HG03565 (cell line): Measurements from ENCODE around the gene MARCKSL1.
"Not testable (repeated sequence)": the region's sequence is repeated elsewhere in the genome, so short reads cannot be mapped to it uniquely, and the experiment has no call there.

Source experiments
- ATAC-seq: cut with Tn5 transposase; IDR thresholded peaks from one replicate; pipeline ENCODE4 v1.9.1; 2021; ENCODE audit warnings: mild to moderate bottlenecking, moderate library complexity; ENCODE audit not compliant: unreplicated experiment

MARCKSL1 gene, protein sequence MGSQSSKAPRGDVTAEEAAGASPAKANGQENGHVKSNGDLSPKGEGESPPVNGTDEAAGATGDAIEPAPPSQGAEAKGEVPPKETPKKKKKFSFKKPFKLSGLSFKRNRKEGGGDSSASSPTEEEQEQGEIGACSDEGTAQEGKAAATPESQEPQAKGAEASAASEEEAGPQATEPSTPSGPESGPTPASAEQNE

DNA sequence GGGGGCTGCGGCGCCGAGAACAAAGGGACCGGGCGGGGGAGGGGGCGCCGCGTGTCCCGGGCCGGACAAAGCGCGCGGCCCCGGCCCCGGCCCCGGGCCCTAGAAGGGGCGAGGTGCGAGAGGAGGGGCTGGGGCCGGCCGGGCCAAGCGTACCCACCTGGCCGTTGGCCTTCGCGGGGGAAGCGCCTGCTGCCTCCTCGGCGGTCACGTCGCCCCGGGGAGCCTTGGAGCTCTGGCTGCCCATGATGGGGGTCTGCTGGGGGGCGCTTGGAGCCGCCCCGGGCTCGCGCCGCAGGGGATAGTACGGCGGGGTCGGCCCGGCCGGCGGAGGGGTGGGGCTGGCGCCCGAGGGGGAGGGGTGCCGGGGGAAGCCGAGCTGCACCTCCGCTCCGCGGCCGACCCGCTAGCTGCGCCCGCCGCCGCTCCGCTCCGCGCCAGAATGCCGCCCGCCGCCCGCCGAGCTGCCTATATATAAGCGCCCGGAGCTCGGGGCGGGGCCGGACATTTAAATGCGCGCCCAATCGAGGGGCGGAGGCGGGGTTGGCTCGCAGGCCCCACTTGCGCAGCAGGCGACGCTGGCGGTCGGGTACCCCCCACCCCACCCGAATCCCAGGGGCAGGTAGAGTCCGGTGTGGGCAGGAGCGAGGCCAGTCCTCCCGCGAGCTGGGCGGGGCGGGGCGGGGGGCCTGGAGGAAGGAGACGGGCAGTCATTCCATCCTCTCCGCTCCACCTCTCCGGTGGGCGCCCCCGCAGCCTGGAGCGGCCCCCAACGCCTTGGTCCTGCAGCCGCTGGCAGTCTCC is at the start of gene MARCKSL1:
TSS of gene MARCKSL1 (minus strand) at position 444 of the 801 bp plus-strand sequence. CDS start at position 244, 200 bp downstream.
- peak; percentile 29 for ATAC-seq

DNA sequence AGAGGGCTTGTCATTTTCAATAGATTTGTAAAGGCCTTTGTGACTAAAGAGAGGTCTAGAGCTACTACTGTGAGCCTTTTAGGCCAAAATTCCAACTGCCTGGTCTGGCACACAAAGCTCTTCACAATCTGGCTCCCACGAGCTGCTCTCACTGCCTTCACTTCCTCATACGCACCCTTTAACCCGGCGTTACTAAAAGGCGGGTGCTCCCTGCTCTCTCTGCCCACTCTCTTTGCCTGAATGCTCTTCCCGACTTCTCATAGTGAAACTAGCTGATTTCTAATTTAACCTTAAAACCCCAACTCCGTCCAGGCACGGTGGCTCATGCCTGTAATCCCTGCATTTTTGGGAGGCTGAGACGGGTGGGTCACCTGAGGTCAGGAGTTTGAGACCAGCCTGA is 44.0 kb upstream of the MARCKSL1 start:
- no peak for ATAC-seq

DNA sequence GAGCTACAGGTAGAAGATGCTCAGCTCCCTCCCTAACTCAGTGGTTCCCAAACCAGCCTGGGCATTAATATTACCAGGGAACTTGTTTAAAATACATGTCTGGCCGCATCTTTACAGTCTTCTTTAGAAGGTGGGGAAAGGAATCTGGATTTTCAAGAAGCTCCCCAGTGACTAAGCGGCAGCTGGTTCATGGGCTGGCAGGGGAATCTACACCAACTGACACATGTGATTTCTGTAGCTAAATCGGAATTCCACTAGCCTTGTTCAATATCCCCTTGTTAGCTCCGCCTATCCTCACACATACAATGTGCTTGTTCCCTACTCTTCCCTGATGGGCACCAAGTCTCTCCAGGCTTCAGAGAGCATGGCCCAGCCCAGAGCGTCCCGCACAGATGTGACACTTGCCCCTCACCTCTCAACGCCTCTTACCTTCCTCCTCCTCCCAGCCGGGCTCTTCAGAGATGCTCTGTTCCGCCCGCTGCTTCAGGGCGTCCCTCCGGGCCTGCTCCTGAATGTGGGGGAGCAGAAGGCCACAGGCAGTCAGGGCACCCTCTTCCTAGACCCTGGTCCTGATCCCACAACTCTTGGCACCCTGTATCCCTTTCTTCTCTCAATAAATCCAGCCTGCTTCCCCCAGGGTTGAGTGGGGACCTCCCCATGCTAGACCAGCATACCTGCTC is 41.6 kb upstream of the MARCKSL1 start:
- ATAC-seq, result no peak

DNA sequence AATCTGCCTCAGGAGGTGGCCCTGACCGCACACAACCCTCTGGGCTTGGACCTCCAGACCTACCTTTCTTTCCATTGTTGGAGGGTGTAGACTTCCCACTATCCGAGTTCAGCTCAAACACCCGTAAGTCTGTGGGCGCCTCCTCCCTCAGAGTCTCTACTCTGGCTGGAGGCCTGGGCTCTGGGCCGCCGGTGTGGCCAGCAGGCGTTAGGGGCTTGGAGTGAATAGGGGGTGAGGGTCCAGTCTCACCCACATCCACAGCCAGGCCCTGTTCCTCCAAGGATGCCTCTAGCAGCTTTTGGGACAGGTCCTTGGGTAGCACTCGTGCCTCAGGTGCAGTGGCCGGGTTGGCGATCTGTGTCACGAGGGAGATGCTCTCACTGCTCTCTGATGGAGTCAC is 40.2 kb upstream of the MARCKSL1 start:
- no peak for ATAC-seq

DNA sequence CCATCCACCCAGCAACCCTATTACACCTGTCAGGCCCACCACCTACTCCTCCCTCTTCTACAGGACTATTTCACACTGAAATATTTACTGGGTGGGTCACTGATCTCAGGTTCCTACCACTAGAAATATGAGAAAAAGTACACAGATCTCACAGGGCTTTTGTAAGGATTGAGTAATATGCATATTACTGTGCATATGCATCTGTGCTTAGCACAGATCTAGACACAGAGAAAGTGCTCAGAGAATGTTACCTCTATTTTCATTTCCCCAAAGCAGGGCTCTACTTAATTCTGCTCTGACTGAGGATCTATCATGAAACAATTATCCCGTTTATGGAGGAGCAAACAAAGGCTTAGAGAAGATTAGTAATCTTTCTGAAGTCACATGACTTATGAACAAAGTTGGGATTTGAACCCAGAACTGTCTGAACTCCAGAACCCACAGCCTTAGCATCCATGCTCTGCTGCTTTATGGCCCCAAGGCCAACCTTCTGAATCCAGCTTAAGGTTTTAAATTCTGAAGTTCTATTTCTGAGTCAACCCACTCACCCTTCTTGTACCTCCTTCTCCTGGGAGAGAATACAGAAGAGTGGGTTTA is 38.1 kb upstream of the MARCKSL1 start:
- ATAC-seq, result no peak

DNA sequence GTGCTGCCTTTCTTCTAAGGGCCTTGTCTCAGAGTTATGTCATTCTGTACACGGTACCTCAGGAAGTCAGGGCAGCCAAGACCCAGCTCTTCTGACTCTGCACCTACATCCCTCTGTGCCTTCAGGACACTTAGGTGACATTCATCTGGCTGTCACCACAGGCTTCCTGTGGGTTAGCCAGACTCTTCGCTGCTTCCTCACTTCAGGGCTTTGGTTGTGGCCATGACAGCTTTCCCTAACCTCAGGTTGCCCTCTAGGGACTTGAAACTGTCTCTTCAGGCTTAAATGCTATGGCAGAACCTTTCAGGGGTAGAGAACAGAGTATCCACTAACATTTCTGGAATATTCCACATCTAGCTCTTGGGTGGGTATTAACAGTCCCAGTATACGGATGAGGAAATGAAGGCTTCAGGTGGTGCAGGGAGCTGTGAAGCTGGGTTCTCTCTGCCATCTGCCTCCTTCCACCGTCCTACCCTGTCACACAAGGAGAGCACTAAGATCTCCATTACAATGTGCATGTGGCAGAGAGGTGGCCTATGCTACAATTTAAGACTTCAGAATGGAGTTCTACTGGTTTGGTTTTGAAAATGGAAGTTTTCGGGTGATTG is 36.2 kb upstream of the MARCKSL1 start:
- ATAC-seq, result no peak

DNA sequence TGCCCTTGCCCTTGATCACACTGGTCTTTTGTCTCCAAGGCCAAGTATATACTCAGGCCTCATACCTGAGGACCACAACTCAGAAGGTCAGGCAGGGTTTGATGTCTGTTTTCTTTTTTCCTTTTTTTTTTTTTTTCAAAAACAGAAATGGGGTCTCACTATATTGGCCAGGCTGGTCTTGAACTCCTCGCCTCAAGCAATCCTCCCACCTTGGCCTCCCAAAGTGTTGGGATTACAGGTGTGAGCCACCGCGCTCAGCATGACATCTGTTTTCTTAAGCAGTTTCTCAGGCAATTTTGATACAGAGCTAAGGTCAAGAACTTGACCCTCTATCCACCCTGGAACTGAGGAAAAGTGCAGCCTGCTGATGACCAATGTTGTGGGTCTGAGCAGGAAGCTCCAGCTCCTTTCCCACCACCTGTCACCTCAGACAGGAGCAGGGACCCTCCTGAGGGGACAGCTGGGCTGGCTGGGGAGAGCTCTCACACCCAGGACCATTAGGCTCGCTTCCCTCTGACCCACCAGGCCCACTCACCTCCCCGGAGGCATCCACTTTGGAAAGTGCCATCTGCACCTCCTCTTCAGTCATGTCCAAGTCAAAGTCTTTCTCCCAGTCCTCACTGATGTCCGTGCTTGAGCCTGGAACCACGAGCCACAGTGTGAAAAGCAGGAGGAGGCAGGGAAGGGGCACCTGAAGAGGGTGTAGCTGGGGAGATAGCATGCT is 32.0 kb upstream of the MARCKSL1 start:
- no peak for ATAC-seq

DNA sequence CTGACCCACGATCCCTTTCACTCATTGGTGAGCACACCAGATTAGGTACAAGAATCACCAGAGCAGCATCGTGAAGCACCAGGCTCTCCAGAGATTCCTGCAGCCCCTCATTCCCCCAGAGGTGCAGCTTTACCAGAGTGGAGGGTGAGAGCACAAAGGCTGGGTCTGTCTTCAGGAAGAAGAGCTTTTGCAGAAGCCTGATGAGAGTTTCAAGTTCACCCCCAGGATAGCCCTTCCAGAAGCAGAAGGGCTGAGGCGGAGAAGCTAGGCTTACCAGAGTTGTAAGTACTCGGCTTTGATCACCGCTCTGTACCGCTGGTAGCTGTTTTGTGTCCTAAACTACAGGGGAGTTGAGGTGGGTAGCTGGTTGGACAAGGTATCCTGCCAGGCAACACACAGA is 29.4 kb upstream of the MARCKSL1 start:
- ATAC-seq, result no peak

DNA sequence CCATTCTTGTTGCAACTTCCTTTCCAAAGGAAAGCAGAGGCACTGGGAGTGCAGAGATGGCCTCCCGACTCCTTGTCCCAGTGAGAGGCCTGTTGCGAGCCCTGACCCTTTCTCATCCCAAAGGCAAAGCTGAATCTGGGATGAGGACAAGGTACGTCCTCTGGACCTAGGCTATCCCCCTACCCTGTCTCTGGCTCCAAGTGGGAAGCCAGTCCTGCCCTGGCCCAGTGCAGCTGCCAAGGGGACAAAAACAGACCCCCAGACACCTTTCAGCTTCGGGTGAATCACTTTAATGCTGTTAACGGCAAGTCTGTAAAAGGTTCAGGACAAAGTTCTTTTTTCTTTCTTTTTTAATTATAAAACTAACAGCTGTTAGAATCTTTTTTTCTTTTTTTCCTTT is 28.8 kb upstream of the MARCKSL1 start:
- ATAC-seq, result no peak

DNA sequence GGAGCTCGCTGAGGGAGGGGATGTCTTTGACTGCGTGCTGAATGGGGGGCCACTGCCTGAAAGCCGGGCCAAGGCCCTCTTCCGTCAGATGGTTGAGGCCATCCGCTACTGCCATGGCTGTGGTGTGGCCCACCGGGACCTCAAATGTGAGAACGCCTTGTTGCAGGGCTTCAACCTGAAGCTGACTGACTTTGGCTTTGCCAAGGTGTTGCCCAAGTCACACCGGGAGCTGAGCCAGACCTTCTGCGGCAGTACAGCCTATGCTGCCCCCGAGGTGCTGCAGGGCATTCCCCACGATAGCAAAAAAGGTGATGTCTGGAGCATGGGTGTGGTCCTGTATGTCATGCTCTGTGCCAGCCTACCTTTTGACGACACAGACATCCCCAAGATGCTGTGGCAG is 27.7 kb upstream of the MARCKSL1 start:
- no peak for ATAC-seq

DNA sequence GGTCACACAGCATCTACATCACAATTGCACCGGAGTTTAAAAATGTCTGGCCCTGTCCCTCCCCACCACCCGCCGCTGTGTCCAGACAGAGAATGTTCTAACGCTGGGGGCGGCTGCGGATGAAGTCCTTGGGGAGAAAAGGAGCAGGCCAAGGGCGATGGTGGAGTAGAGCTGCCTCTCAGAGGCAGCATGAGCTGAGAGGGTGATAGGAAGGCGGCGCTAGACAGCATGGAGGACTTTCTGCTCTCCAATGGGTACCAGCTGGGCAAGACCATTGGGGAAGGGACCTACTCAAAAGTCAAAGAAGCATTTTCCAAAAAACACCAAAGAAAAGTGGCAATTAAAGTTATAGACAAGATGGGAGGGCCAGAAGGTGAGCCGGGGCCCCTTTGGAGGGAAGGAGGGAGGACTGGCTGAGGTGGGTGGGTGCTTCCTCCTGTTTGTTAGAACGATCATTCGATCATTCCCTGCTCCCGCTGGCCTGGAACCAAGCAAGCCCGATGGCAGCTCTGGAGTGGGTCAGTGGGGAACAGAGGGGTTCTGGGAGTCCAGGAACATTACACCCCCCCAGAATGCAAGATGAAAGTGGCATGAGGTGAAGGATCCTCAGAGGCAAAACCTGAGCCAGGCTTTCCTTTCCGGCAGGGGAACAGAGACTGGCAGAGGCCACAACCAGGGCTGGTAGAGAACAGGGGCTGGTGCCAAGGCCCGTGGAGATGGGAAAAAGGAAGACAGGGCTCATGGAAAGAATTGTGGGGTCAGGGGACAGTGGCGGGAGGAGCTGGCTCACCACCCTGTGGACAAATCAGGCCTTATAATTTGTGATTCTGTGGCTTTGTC is 26.7 kb upstream of the MARCKSL1 start, which contains the start of the genes FAM229A and TSSK3:
TSS of gene FAM229A (minus strand) at position 12 of the 840 bp plus-strand sequence. CDS start 394 bp downstream, outside the sequence.
TSS of gene TSSK3 (plus strand) at position 66 of the 840 bp plus-strand sequence. CDS start at position 229, 163 bp downstream.
- no peak for ATAC-seq

DNA sequence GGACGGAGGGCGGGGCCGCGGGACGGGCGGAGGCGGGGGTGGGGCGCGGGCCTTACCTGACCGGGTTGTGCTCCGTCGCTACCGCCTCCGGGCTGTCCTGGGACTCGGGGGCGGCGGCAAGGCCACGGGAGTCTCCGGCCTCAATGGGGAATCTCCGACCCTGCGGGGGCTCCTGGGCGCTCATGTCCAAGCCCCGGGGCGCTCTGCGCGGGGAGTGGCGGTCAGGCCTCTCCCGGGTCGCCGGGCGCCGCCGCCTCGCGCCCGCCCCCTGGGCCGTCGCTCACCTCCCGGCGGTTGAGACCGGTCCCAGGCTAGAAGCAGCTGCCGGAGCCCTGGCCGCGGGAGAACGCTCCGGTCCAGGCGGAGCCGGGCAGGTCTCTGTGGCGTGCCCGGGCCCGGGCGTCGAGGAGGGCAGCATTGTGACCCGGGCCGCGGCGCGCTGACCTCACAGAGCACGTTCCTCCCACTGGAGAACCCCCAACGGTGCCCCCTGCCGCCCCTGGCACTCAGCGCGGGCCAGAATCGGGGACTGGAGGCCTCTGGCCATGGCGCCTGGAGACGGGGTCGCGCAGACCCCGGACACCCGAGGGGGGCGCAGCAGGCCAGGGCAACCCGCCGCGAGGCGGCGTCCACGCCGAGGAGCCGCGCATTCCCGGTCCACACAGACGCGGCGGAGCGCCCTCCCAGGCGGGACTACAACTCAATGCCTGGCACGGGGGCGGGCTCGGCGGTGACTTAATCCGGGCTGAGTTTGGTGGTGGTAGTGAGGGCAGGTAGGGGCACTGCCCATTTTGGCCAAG is 25.8 kb upstream of the MARCKSL1 start:
- no peak for ATAC-seq

DNA sequence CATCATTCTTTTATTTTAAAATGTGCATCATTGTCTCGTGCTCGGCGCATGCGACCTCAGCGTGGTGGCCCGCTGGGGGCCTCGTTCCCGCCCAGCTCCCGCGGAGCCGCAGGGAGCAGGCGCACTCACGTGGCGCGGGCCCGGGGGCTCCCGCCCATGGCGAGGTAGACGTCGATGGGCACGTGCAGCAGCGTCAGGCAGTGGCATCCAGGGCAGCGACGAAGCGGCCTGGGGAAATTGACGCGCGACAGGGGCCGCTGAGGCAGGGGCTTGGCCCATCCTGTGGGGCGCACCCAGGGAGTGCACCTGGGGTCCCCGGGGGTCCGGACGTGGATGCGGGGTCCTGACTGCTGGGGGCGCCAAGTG is 25.3 kb upstream of the MARCKSL1 start:
- no peak for ATAC-seq

DNA sequence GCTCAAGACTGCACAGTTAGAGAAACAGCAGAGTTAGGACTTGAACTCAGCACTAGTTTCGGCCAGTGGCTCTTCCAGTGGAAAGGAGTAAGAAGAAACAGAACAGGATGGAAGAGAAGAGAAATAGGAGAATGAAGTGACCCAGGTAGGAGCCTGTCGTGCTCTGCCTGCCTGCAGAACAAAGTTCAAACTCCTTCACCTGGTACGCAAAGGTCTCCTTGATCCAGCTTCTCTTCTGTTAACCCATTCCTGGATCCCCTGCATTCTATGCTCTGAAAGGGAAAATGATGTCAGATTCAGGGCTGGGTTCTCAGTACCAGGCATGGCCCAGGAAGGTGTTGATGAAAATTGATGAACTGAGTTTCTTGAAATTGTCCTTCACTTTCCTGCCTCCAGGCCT is 22.4 kb upstream of the MARCKSL1 start:
- ATAC-seq, result no peak

DNA sequence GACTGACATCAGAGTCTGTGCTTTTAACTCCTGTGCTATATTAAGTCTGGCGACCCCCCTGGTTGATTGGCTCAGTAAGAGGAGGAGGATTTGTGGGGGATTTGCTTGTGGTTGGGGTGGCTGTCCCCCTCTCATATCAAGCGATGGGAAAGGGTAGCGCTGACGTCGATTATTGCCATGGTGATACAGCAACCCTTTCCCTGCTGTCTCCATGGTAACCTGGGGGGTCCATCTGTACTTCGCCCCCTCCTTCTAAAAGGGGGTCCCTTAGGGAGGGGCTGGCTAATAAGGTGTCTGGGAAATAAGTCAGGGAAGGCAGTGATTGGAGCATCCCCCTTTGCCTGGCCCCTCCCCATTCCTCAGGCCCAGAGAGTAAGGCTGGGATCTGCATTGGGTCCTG is 21.6 kb upstream of the MARCKSL1 start:
- ATAC-seq, result no peak

DNA sequence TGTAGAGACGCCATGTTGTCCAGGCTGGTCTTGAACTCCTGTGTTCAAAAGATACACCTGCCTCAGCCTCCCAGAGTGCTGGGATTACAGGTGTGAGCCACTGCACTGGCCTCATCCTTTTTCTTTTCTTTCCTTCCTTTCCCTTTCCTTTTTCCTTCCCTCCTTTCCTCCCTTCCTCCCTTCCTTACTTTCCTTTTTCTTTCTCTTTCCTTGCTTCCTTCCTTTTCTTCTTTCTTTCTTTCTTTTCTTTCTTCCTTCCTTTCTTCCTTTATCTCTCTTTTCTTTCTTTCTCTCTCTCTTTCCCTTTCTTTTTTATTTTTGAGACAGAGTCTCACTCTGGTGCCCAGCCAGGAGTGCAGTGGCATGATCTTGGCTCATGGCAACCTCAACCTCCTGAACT is 20.4 kb upstream of the MARCKSL1 start:
- no peak for ATAC-seq

DNA sequence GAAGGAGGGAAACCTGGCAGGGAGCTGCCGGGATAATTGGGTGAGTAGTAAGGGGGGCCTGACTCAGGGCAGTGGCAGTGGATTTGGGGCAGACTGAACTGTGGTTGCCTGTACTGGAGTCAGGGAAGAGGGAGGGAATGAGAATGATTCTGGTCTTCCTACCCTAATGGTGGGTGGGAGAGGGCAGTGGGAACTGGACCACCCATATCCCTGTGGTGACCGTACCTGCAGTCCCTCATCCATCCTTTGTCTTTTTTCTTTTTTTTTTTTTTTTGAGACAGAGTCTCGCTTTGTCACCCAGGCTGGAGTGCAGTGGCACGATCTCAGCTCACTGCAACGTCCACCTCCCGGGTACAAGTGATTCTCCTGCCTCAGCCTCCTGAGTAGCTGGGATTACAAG is 19.7 kb upstream of the MARCKSL1 start:
- not testable (repeated sequence) for ATAC-seq

DNA sequence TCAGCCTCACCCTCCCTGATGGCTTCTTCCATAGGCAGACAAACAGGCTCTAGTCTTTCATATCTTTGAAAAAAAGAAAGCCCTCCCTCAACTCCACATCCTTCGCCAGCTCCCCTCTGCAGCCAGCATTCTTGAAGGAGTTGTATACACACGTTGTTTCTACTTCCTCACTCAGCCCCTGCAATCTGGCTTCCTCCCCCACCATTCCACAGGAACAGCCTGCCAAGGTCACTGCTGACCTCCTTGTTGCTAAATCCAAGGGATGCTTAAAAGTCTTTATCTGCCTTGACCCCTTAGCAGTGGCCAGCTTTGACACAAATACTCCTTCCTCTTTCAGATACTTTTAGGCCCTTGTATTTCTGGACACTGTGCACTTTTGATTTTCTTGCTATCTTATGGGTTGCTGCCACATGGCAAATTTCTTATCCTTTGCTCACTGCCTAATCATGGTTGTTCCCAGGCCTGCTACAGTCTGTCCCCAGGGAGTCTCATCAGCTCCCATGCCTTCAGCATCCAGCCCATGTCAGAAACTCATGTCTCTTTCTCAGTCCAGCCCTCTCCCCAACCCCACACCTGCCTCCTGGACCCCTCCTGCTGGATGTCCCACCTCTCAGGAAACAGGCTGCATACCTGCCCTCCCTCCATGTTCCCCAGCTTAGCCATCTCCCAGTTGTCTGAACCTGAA is 18.0 kb upstream of the MARCKSL1 start:
- ATAC-seq, result no peak
